ENCODE measurements around the gene RNF2. TPM values are rescaled to one million over a fixed set of nuclear protein-coding genes. Genes with fewer than 3 reads are reported as not detected.

RNF2 gene
- total RNA-seq, 1 donor from 2014 or later = 44.5 TPM

DNA sequence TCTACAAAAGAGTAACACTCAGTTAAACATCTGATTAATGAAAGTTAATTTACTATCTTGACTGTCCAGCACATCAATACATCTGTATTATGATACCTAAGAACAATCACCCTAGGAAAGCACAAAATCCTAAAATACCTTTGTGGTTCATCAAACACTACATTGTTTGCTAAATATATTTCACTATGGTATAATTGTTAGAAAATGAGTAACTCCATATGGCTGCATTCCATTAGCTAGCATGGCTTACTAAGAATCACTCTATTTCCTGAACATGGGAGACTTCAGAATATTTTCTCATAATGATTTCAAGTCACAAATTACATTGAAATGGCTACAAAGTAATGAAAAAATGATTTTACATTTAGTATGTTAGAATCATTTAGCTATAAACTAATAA lies 98.9 kb downstream of the RNF2 start:
- H3K27me3 Mint-ChIP-seq (ENCODE audit: unreplicated experiment) = no peaks in the 10 kb centered on the region
- DNase-seq (ENCODE audit: low spot score) = no peak
- TF ChIP-seq, protein P1, sequence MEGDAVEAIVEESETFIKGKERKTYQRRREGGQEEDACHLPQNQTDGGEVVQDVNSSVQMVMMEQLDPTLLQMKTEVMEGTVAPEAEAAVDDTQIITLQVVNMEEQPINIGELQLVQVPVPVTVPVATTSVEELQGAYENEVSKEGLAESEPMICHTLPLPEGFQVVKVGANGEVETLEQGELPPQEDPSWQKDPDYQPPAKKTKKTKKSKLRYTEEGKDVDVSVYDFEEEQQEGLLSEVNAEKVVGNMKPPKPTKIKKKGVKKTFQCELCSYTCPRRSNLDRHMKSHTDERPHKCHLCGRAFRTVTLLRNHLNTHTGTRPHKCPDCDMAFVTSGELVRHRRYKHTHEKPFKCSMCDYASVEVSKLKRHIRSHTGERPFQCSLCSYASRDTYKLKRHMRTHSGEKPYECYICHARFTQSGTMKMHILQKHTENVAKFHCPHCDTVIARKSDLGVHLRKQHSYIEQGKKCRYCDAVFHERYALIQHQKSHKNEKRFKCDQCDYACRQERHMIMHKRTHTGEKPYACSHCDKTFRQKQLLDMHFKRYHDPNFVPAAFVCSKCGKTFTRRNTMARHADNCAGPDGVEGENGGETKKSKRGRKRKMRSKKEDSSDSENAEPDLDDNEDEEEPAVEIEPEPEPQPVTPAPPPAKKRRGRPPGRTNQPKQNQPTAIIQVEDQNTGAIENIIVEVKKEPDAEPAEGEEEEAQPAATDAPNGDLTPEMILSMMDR (IDR thresholded peaks at IDR 0.05; ENCODE audit: unreplicated experiment) = no peak
- H3K36me3 Mint-ChIP-seq (ENCODE audit: low read depth, unreplicated experiment) = peaks cover 9% of the 10 kb centered on the region
- H3K4me1 Mint-ChIP-seq (ENCODE audit: unreplicated experiment) = no peaks in the 10 kb centered on the region
- H3K27ac Mint-ChIP-seq (ENCODE audit: unreplicated experiment) = no peak overlapping the region
- no peak overlapping the region for H3K4me3 Mint-ChIP-seq (ENCODE audit: unreplicated experiment)
- no peaks in the 10 kb centered on the region for H3K9me3 Mint-ChIP-seq (ENCODE audit: unreplicated experiment)

DNA sequence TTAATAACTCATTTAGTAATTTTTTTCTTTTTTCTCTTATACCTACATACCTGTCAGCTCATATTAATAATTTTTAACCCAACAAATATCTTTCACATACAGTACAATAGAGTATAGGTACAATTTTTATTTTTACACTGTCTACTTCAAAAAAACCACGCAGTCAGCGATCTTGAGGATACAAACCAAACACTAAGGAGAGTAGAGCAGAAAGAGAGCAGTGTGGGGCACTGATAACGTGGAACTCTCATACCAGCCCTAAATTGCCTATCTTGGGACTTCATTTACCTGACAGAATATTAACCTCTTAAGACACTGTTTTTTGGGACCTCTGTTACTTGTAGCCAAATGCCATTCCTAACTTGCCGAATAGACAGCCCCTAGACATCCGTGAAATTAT lies 105.9 kb downstream of the RNF2 start:
- Mint-ChIP-seq H3K36me3 (ENCODE audit: low read depth, unreplicated experiment) (peaks cover 9% of the 10 kb centered on the region), H3K4me3 (ENCODE audit: unreplicated experiment) (no peak overlapping the region), H3K9me3 (ENCODE audit: unreplicated experiment) (no peaks in the 10 kb centered on the region), H3K4me1 (ENCODE audit: unreplicated experiment) (peaks cover 11% of the 10 kb centered on the region), H3K27ac (ENCODE audit: unreplicated experiment) (no peak overlapping the region), H3K27me3 (ENCODE audit: unreplicated experiment) (peaks cover 7% of the 10 kb centered on the region)
- DNase-seq (ENCODE audit: low spot score) = no peak
- TF ChIP-seq, protein P1 (IDR thresholded peaks at IDR 0.05; ENCODE audit: unreplicated experiment) = no peak

Other genes starting within 250 kb of the RNF2 start
- 4.7 TPM for gene NIBAN1, start 71.0 kb upstream of the RNF2 start, total RNA-seq (ENCODE audit: unreplicated experiment)
- 17.4 TPM for gene TRMT1L, start 111.4 kb downstream of the RNF2 start, total RNA-seq (ENCODE audit: unreplicated experiment)
- 11.5 TPM for gene SWT1, start 111.6 kb downstream of the RNF2 start, total RNA-seq (ENCODE audit: unreplicated experiment)

Data from endothelial cell (in vitro differentiated cells).